Measurements from ENCODE around the gene SAMD1. TPM values are rescaled to one million over a fixed set of nuclear protein-coding genes. Genes with fewer than 3 reads are reported as not detected.

Gene SAMD1
- total and polyA plus RNA-seq, 9 of the 15 experiments (the other 6 are each of a cell fraction or from before 2014, with no cell fraction given): 2.9 to 96.0 (median 43.5) TPM

- TF ChIP-seq GATAD2B (IDR thresholded peaks at IDR 0.05; ENCODE audit: borderline replicate concordance) (no peak), ZNF165 (CRISPR knock-in tag; IDR thresholded peaks at IDR 0.05; ENCODE audit: borderline replicate concordance) (no peak), PHB (CRISPR knock-in tag; IDR thresholded peaks at IDR 0.05) (no peak), ZBTB8A (IDR thresholded peaks at IDR 0.05; ENCODE audit: partially characterized antibody) (no peak), ZNF384 (IDR thresholded peaks at IDR 0.05; ENCODE audit: low read depth, low read length) (no peak), HMGN3 (IDR thresholded peaks at IDR 0.05; ENCODE audit: borderline replicate concordance, extremely low read depth, insufficient read length, low read depth, low read length) (no peak), CUX1 (CRISPR knock-in tag; IDR thresholded peaks at IDR 0.05) (no peak), SIN3B (IDR thresholded peaks at IDR 0.05; ENCODE audit: low read depth) (no peak), FUS (optimal IDR thresholded peaks at IDR 0.05; ENCODE audit: low read depth, low read length) (no peak), TBP (optimal IDR thresholded peaks at IDR 0.05; ENCODE audit: low read depth, low read length) (no peak), ZNF449 (CRISPR knock-in tag; IDR thresholded peaks at IDR 0.05) (no peak), MYC (IDR thresholded peaks at IDR 0.05; ENCODE audit: low read depth, low read length) (no peak), MYC (CRISPR knock-in tag; IDR thresholded peaks at IDR 0.05; ENCODE audit: borderline replicate concordance, low read depth) (no peak), ZNF695 (CRISPR knock-in tag; IDR thresholded peaks at IDR 0.05) (no peak), PBX2 (CRISPR knock-in tag; IDR thresholded peaks at IDR 0.05; ENCODE audit: low read depth) (no peak), PBX2 (tag; conservative IDR thresholded peaks at IDR 0.05; ENCODE audit: low read depth) (no peak), ZNF717 (CRISPR knock-in tag; IDR thresholded peaks at IDR 0.05) (no peak)
Observed at GRCh38 chr19:14073925-14074838, 16.4 kb downstream of the SAMD1 start (continued).
